A673 (cell line): Measurements from ENCODE around the gene OGG1.

Experiments
- EZH2 ChIP-seq: fragments of 200-600 bp; sonication (generic); IDR thresholded peaks from 2 replicates; pipeline ENCODE4 v1.6.1; 2017; ENCODE audit warnings: borderline replicate concordance, low read depth, mild to moderate bottlenecking, mixed read lengths, antibody characterized with exemption, low read length; ENCODE audit not compliant: poor library complexity, severe bottlenecking
- TF ChIP-seq, protein P1 (sequence below): fragments of 300-800, 200-600 bp; sonication (generic); conservative IDR thresholded peaks from 2 replicates; pipeline ENCODE4 v1.5.1; 2017; ENCODE audit warnings: low read depth, mild to moderate bottlenecking, antibody characterized with exemption, low read length, moderate library complexity, mixed read lengths

DNA sequence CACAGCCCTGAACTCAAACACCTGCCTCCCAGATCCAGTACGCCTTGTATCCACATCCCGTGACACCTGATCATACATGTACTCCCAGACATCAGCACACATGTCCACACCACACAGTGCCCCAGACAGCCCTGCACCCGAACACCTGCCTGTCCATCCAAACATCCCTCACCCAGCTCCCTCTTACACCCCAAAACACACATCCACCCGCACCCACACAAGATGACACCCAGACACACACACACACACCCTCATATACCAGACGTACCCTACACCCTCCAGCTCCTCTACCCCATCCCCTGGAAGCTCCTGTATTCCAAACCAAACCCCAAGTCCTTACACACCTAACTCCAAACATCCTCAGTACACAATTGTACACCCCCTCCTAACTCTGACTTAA is 19.3 kb downstream of the OGG1 start:
- no peak for TF ChIP-seq EZH2
- TF ChIP-seq, protein P1, sequence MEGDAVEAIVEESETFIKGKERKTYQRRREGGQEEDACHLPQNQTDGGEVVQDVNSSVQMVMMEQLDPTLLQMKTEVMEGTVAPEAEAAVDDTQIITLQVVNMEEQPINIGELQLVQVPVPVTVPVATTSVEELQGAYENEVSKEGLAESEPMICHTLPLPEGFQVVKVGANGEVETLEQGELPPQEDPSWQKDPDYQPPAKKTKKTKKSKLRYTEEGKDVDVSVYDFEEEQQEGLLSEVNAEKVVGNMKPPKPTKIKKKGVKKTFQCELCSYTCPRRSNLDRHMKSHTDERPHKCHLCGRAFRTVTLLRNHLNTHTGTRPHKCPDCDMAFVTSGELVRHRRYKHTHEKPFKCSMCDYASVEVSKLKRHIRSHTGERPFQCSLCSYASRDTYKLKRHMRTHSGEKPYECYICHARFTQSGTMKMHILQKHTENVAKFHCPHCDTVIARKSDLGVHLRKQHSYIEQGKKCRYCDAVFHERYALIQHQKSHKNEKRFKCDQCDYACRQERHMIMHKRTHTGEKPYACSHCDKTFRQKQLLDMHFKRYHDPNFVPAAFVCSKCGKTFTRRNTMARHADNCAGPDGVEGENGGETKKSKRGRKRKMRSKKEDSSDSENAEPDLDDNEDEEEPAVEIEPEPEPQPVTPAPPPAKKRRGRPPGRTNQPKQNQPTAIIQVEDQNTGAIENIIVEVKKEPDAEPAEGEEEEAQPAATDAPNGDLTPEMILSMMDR: no peak
